Nephron (organoid): ENCODE data around the gene ARHGAP6.

Experiments
- H3K27ac Mint-ChIP-seq, 3 experiments: 2 replicates each; pipeline ENCODE4 v1.8.0; 2020; ENCODE audit warnings: mixed read lengths in 3 of 3, mild to moderate bottlenecking in 2 of 3, moderate library complexity in 1 of 3
- H3K27me3 Mint-ChIP-seq: 2 replicates; pipeline ENCODE4 v1.8.0; 2021; ENCODE audit warnings: low read depth, mild to moderate bottlenecking, moderate library complexity, mixed read lengths
- H3K36me3 Mint-ChIP-seq: 2 replicates; pipeline ENCODE4 v1.8.0; 2020; ENCODE audit warnings: low read depth, mixed read lengths
- H3K4me1 Mint-ChIP-seq: 2 replicates; pipeline ENCODE4 v1.8.0; 2020; ENCODE audit warnings: mixed read lengths
- H3K4me3 Mint-ChIP-seq, 3 experiments: 2 replicates each; pipeline ENCODE4 v1.8.0; 2020; ENCODE audit warnings: mild to moderate bottlenecking in 3 of 3, mixed read lengths in 3 of 3, moderate library complexity in 2 of 3
- H3K9me3 Mint-ChIP-seq: 2 replicates; pipeline ENCODE4 v1.8.0; 2020; ENCODE audit warnings: mixed read lengths
- TF ChIP-seq, protein P1 (sequence below), 3 experiments: fragments of 200-600 bp; sonication (generic); IDR thresholded peaks; one replicate each; pipeline ENCODE4 v1.5.0; 2021; ENCODE audit warnings: antibody characterized with exemption in 3 of 3; ENCODE audit not compliant: unreplicated experiment in 3 of 3

The ARHGAP6 gene

DNA sequence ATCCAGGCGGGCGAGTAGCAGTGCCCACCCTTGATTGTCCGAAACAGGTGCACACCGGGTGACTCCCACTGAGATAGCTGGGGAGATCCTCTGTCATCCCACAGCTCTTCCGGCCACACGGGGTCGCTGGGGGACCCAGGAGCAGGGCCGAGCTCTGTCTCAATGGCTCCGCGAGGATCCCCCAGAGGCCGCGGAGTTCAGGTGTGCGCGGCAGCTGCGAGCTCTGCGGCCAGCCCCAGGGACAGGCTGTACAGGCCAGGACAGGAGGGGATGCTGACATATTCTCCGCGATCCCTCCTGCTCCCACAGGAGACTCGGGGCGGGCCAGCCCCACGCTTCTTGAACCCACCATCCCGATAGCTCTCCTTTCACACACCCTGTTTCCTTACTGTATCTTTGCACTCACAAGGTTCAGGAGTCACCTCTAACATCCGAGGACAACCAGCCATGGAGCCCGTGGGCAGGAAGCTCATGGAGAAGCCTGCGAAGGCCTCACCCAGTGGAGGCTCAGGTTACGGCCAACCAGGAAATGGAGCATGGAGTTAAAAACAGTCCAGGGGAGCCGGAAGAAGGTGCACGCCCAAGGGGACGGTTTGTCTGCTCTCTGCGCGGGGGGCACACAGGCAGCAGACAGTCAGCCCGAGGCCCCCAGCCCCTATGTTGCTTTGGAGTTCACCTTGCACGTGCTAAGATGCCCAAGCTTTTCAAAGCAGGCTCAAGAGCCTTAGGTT is 450.4 kb downstream of the ARHGAP6 start:
- Mint-ChIP-seq H3K27ac (no peak overlapping the region), H3K4me1 (peaks cover 3% of the 10 kb centered on the region), H3K4me3 (no peak overlapping the region)

DNA sequence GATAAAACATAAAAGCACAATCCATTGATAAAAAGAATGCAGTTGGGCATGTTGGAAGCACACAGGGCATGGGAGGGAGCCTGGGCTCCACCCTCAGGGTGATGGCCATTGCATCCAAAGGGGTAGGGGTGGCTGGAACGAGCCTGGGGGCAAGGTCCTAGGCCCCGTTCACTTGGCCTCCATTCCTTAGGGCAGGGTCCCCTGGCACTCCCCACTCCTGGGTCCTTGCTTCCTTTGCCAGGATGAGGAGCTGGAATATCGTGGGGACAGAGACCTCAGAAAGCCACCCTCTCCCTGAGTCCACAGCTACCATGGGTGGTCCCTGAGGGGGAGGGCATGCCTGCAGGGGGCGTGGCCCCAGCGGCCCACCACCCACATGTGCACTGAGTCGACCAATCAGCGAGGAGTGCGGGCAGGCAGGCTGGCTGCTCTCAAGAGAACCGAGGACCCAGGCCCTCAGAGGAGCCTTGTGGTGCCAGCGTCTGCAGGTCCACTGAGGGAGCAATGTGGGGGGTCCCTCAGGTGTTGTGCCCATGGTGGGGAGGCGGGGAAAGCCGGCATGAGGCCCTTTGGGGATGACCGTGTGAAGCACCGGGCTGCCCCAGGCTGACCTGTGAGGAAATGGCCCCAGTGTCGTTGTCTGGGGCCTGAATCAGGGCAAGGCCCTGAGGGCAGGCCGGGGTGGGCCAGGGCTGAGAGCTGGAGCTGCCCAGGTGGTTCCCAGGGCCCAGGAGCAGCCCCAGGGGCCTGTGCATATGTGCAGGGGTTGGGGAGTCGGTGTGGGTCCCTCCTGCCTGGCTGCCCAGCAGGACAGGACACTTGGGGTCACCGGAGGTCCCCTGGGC is 451.2 kb downstream of the ARHGAP6 start:
- Mint-ChIP-seq H3K27ac (no peak overlapping the region), H3K27me3 (no peaks in the 10 kb centered on the region), H3K36me3 (no peaks in the 10 kb centered on the region), H3K9me3 (peaks cover 24% of the 10 kb centered on the region), H3K4me3 (no peak overlapping the region), H3K4me1 (peaks cover 11% of the 10 kb centered on the region)
- TF ChIP-seq, protein P1, sequence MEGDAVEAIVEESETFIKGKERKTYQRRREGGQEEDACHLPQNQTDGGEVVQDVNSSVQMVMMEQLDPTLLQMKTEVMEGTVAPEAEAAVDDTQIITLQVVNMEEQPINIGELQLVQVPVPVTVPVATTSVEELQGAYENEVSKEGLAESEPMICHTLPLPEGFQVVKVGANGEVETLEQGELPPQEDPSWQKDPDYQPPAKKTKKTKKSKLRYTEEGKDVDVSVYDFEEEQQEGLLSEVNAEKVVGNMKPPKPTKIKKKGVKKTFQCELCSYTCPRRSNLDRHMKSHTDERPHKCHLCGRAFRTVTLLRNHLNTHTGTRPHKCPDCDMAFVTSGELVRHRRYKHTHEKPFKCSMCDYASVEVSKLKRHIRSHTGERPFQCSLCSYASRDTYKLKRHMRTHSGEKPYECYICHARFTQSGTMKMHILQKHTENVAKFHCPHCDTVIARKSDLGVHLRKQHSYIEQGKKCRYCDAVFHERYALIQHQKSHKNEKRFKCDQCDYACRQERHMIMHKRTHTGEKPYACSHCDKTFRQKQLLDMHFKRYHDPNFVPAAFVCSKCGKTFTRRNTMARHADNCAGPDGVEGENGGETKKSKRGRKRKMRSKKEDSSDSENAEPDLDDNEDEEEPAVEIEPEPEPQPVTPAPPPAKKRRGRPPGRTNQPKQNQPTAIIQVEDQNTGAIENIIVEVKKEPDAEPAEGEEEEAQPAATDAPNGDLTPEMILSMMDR (IDR thresholded peaks at IDR 0.05; ENCODE audit: unreplicated experiment in 3 of 3) = no peak

More for the DNA sequence above, 450.4 kb downstream of the ARHGAP6 start:
- Mint-ChIP-seq H3K9me3 (peaks cover 24% of the 10 kb centered on the region), H3K27me3 (no peaks in the 10 kb centered on the region), H3K36me3 (no peaks in the 10 kb centered on the region)
- TF ChIP-seq, protein P1 (IDR thresholded peaks at IDR 0.05; ENCODE audit: unreplicated experiment in 3 of 3) = no peak

DNA sequence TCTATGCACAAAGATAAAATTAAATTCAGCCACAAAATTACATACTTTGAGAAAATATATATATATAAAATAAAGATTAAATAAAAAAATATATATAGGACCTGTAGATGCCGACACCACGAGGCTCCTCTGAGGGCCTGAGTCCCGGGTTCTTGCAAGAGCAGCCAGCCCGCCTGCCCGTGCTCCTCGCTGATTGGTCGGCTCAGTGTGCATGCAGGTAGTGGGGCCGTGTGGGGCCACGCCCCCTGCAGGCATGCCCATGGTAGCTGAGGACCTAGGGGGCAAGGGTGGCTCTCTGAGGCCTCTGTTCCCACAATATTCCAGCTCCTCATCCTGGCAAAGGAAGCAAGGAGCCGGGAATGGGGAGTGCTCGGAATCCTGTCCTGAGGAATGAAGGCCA is 453.0 kb downstream of the ARHGAP6 start:
- Mint-ChIP-seq H3K27me3 (no peaks in the 10 kb centered on the region), H3K27ac (no peak overlapping the region), H3K9me3 (peaks cover 16% of the 10 kb centered on the region), H3K4me3 (no peak overlapping the region), H3K4me1 (peaks cover 11% of the 10 kb centered on the region), H3K36me3 (no peaks in the 10 kb centered on the region)
- TF ChIP-seq, protein P1 (IDR thresholded peaks at IDR 0.05; ENCODE audit: unreplicated experiment in 3 of 3) = no peak

DNA sequence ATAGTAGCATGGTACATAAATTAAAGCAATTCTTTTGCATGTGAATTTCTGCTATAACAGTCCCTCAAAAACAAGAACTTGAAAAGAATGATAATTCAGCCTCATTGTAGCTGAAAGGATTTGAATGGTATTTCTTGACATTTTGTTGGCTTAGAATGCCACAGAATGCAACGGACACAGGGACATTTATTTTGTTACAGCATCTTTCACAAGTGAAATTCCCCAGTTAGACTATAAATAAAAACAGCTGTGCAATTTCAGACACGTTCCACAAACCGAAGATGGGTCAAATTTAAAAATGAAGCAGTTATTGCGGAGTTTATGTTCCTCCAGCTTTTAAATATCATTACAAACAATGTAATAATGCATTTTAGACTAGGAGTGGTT is 455.3 kb downstream of the ARHGAP6 start:
- H3K9me3 Mint-ChIP-seq = peaks cover 5% of the 10 kb centered on the region
- TF ChIP-seq, protein P1 (IDR thresholded peaks at IDR 0.05; ENCODE audit: unreplicated experiment in 3 of 3) = no peak
- H3K4me3 Mint-ChIP-seq = no peak overlapping the region
- peaks cover 11% of the 10 kb centered on the region for H3K4me1 Mint-ChIP-seq
- no peak overlapping the region for H3K27ac Mint-ChIP-seq
- H3K36me3 Mint-ChIP-seq = no peaks in the 10 kb centered on the region
- no peaks in the 10 kb centered on the region for H3K27me3 Mint-ChIP-seq

DNA sequence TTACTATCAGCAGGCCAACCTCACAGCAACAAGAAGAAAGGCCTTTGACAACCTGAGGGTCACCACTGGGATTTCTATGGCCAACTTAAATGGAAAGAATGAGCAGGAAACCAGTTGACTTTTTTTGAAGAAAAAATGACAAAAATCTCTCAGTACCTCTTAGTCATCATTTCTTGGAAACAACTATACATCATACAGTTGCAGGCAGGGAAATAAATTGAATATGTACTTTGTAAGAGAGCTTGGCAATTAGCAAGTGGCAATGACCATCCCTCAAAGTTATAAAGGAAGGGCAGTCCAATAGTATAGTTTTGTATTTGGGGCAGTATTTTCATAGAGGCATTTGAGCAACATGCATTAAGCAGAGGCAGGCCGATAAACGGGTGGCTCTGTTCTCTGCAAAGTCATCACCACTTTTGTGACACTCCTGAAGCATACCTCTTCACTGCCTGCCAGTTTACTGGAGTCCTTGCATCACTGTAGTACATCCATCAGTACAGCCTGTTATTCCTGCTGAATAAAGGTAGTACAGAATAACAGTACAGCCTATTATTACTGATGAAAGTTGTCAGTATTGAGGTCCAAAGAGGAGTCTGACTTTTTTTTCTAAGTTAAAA is 455.8 kb downstream of the ARHGAP6 start:
- Mint-ChIP-seq H3K4me3 (no peak overlapping the region), H3K27ac (no peak overlapping the region), H3K9me3 (peaks cover 4% of the 10 kb centered on the region), H3K36me3 (no peaks in the 10 kb centered on the region), H3K4me1 (peaks cover 11% of the 10 kb centered on the region), H3K27me3 (no peaks in the 10 kb centered on the region)
- TF ChIP-seq, protein P1 (IDR thresholded peaks at IDR 0.05; ENCODE audit: unreplicated experiment in 3 of 3) = no peak
